Body of pancreas (tissue), 4 donors: ENCODE measurements around the gene ADGRD1. TPM values are rescaled to one million over a fixed set of nuclear protein-coding genes. Genes with fewer than 3 reads are reported as not detected.
"Not testable (repeated sequence)": the region's sequence is repeated elsewhere in the genome, so short reads cannot be mapped to it uniquely, and the experiment has no call there.

Source experiments
- ATAC-seq: fragments of 150-250 bp; one replicate; pipeline ENCODE4 v1.9.1; 2016
- DNase-seq, 4 donors: peaks; one replicate each; pipeline ENCODE4 v3.0.0-alpha.2; 2019
- H3K27ac ChIP-seq, 4 donors: fragments of 200-600 bp; sonication (generic); 1 replicate in 3 of 4; 2 replicates in 1 of 4; pipeline versions ENCODE4 v1.5.1 to v1.6.1; 2016 to 2019; ENCODE audit warnings: mild to moderate bottlenecking in 1 of 4, mixed read lengths in 1 of 4, moderate library complexity in 1 of 4
- H3K27me3 ChIP-seq, 2 donors: fragments of 200-600 bp; sonication (generic); one replicate each; pipeline ENCODE4 v1.6.0; 2016; ENCODE audit warnings: mild to moderate bottlenecking in 1 of 2
- H3K36me3 ChIP-seq, 2 donors: fragments of 200-600 bp; sonication (generic); replicated peaks in 1 of 2; 2 replicates each; pipeline ENCODE4 v1.5.1; 2016; ENCODE audit warnings: low read depth in 2 of 2; ENCODE audit not compliant: insufficient read depth in 1 of 2
- H3K4me1 ChIP-seq: fragments of 200-600 bp; sonication (generic); one replicate; pipeline ENCODE4 v1.6.0; 2016
- H3K4me3 ChIP-seq, 2 donors: fragments of 200-600 bp; sonication (generic); 1 replicate in 1 of 2; 2 replicates in 1 of 2; pipeline ENCODE4 v1.5.1; 2016 to 2019
- H3K9me3 ChIP-seq, 3 donors: fragments of 200-600 bp; sonication (generic); 1 replicate in 2 of 3; 2 replicates in 1 of 3; pipeline ENCODE4 v1.5.1; 2016
- CTCF ChIP-seq, 7 experiments: fragments of 450-650 bp in 4 of 7; fragments of 200-600 bp in 3 of 7; sonication (generic) in 3 of 7; IDR thresholded peaks; one replicate each; pipeline ENCODE4 v1.5.1; 2016 to 2019; ENCODE audit warnings: antibody characterized with exemption in 7 of 7
- POLR2A ChIP-seq, 3 donors: fragments of 450-650 bp; IDR thresholded peaks; one replicate each; pipeline ENCODE4 v1.6.1; 2016; ENCODE audit warnings: antibody characterized with exemption in 3 of 3, mild to moderate bottlenecking in 2 of 3
- WGBS, 2 donors: methylation state at CpG; one replicate each; pipeline ENCODE4 v1.1.5; 2017; 5-methylcytosine and 5-hydroxymethylcytosine counted together
- intact Hi-C: fragments of 100-400 bp; cut with DNase I; formaldehyde crosslinking; loops from one replicate; pipeline ENCODE4 v1.15.1; 2023
- total RNA-seq, 2 donors: library from RNA; depleted of rRNA; stranded (reverse); fragments of >200 nt; gene quantifications; one replicate each; pipeline ENCODE4 v1.1.0, GENCODE V29; 2016

ADGRD1 gene
- total RNA-seq, 2 donors from 2014 or later, result 4.4 to 4.9 TPM

- no peaks in the 10 kb centered on the region for H3K9me3 ChIP-seq
- DNase-seq (no peak), ATAC-seq (no peak)
- WGBS, 2 donors, result 40 to 45% methylated on average over 2 of the region's 2 CpGs
- H3K36me3 ChIP-seq, result no peaks in the 10 kb centered on the region
- no peak overlapping the region for H3K4me3 ChIP-seq
- H3K27ac ChIP-seq, result no peak overlapping the region
- TF ChIP-seq POLR2A (IDR thresholded peaks at IDR 0.05) (no peak), CTCF (IDR thresholded peaks at IDR 0.05) (no peak)
- intact Hi-C loops, result no loop called here
- no peaks in the 10 kb centered on the region for H3K27me3 ChIP-seq
- no peaks in the 10 kb centered on the region for H3K4me1 ChIP-seq
These were observed 17.1 kb upstream of the ADGRD1 start for GRCh38 chr12:130936561-130936960.

- no peaks in the 10 kb centered on the region for H3K36me3 ChIP-seq
- ATAC-seq (no peak), DNase-seq (no peak)
- H3K4me1 ChIP-seq, result no peaks in the 10 kb centered on the region
- no peaks in the 10 kb centered on the region for H3K9me3 ChIP-seq
- H3K27ac ChIP-seq, result no peak overlapping the region
- 68% methylated on average over 2 of the region's 2 CpGs for WGBS, 2 donors
- intact Hi-C loops, result no loop called here
- no peaks in the 10 kb centered on the region for H3K27me3 ChIP-seq
- TF ChIP-seq CTCF (IDR thresholded peaks at IDR 0.05) (no peak), POLR2A (IDR thresholded peaks at IDR 0.05) (no peak)
- H3K4me3 ChIP-seq, result no peak overlapping the region
These were observed 16.6 kb upstream of the ADGRD1 start for GRCh38 chr12:130937063-130937462.

GRCh38 chr12:130937546-130937945 lies 16.2 kb upstream of the ADGRD1 start:
- intact Hi-C loops, H3K4me3 ChIP-seq, H3K36me3 ChIP-seq, H3K9me3 ChIP-seq, ATAC-seq, DNase-seq, H3K27ac ChIP-seq, H3K4me1 ChIP-seq, H3K27me3 ChIP-seq: not testable (repeated sequence)
- 81 to 88% methylated on average over 3 of the region's 3 CpGs for WGBS, 2 donors

GRCh38 chr12:130938186-130938585 lies 15.5 kb upstream of the ADGRD1 start:
- Histone ChIP-seq H3K9me3 (no peaks in the 10 kb centered on the region), H3K27me3 (no peaks in the 10 kb centered on the region), H3K27ac (no peak overlapping the region), H3K36me3 (no peaks in the 10 kb centered on the region), H3K4me1 (no peaks in the 10 kb centered on the region), H3K4me3 (no peak overlapping the region)
- TF ChIP-seq CTCF (IDR thresholded peaks at IDR 0.05) (no peak), POLR2A (IDR thresholded peaks at IDR 0.05) (no peak)
- intact Hi-C loops, result no loop called here
- no peak for ATAC-seq
- no peak for DNase-seq

- intact Hi-C loops, result no loop called here
- DNase-seq (no peak), ATAC-seq (no peak)
- Histone ChIP-seq H3K27me3 (no peaks in the 10 kb centered on the region), H3K9me3 (no peaks in the 10 kb centered on the region), H3K4me1 (peaks cover 9% of the 10 kb centered on the region), H3K36me3 (no peaks in the 10 kb centered on the region), H3K4me3 (no peak overlapping the region), H3K27ac (no peak overlapping the region)
- TF ChIP-seq POLR2A (IDR thresholded peaks at IDR 0.05) (no peak), CTCF (IDR thresholded peaks at IDR 0.05) (no peak)
These were observed 8.8 kb upstream of the ADGRD1 start for GRCh38 chr12:130944878-130945277.
